ENCODE measurements around the gene CCDC97. TPM values are rescaled to one million over a fixed set of nuclear protein-coding genes. Genes with fewer than 3 reads are reported as not detected.
"Not testable (repeated sequence)": the region's sequence is repeated elsewhere in the genome, so short reads cannot be mapped to it uniquely, and the experiment has no call there.

Gene CCDC97
- total and polyA plus RNA-seq, 8 donors = 25.3 to 36.9 (median 31.9) TPM

GRCh38 chr19:41363753-41364523, 54.0 kb downstream of the CCDC97 start, which contains the start of gene B9D2:
B9D2 (minus strand) TSS chr19:41364149; CDS start chr19:41363519, 630 bp downstream.
- intact Hi-C loops (cut with DNase I) = no loop called here
- ATAC-seq (peak; percentile 94), DNase-seq (peak; percentile 97 to 99 (median 99))
- Histone ChIP-seq H3K27ac (peak within 1 kb of the TSS; percentile 98 to 99), H3K36me3 (no peaks in the 10 kb centered on the region), H3K27me3 (no peaks in the 10 kb centered on the region), H3K4me1 (peaks cover 17 to 59% of the 10 kb centered on the region in 2 donors), H3K4me3 (peak within 1 kb of the TSS; percentile 53 to 58), H3K9me3 (no peaks in the 10 kb centered on the region)
- TF ChIP-seq, protein P1, sequence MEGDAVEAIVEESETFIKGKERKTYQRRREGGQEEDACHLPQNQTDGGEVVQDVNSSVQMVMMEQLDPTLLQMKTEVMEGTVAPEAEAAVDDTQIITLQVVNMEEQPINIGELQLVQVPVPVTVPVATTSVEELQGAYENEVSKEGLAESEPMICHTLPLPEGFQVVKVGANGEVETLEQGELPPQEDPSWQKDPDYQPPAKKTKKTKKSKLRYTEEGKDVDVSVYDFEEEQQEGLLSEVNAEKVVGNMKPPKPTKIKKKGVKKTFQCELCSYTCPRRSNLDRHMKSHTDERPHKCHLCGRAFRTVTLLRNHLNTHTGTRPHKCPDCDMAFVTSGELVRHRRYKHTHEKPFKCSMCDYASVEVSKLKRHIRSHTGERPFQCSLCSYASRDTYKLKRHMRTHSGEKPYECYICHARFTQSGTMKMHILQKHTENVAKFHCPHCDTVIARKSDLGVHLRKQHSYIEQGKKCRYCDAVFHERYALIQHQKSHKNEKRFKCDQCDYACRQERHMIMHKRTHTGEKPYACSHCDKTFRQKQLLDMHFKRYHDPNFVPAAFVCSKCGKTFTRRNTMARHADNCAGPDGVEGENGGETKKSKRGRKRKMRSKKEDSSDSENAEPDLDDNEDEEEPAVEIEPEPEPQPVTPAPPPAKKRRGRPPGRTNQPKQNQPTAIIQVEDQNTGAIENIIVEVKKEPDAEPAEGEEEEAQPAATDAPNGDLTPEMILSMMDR (IDR thresholded peaks at IDR 0.05) = no peak

GRCh38 chr19:41364524-41365391, 54.8 kb downstream of the CCDC97 start:
- Histone ChIP-seq H3K36me3 (no peaks in the 10 kb centered on the region), H3K27me3 (no peaks in the 10 kb centered on the region), H3K4me1 (peaks cover 17 to 67% of the 10 kb centered on the region in 2 donors), H3K4me3 (peak overlapping the region; percentile 53 to 58), H3K9me3 (no peaks in the 10 kb centered on the region), H3K27ac (peak overlapping the region; percentile 98 to 99)
- TF ChIP-seq, protein P1 (IDR thresholded peaks at IDR 0.05) = no peak
- no peak for DNase-seq
- intact Hi-C loops (cut with DNase I) = no loop called here
- ATAC-seq = no peak

DNA sequence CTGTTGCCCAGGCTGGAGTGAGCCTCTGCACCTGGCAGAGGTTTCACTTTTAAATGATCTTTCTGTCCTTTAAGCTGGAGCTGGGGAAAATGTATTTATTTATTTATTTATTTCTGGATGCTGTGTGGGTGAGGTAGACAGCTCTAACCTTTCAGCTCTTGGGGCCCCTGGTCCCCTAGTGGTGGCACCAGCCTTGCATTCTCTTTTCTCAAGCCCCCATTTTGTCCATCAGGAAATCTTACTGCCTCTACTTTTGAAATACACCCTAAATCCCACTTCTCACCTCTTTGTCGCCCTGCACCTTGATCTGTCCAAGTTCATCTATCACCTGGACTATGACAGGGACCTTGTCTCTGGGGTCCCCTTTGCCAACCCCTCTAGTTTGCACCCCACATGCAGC, 56.1 kb downstream of the CCDC97 start:
- no peaks in the 10 kb centered on the region for H3K27me3 ChIP-seq
- H3K36me3 ChIP-seq = no peaks in the 10 kb centered on the region
- TF ChIP-seq, protein P1 (IDR thresholded peaks at IDR 0.05) = no peak
- no peak overlapping the region for H3K4me3 ChIP-seq
- no peak for DNase-seq
- peaks cover 17 to 71% of the 10 kb centered on the region in 2 donors for H3K4me1 ChIP-seq
- intact Hi-C loops (cut with DNase I) = no loop called here
- no peaks in the 10 kb centered on the region for H3K9me3 ChIP-seq
- ATAC-seq = no peak
- peak overlapping the region in 1 of 2 donors; percentile 99 for H3K27ac ChIP-seq

- peak; percentile 8 for ATAC-seq
- intact Hi-C loops (cut with DNase I) = no loop called here
- no peak for DNase-seq
- TF ChIP-seq, protein P1 (IDR thresholded peaks at IDR 0.05) = no peak
- Histone ChIP-seq H3K4me1 (peaks cover 16 to 63% of the 10 kb centered on the region in 2 donors), H3K9me3 (no peaks in the 10 kb centered on the region), H3K4me3 (no peak overlapping the region), H3K27ac (peak overlapping the region; percentile 56 to 90), H3K27me3 (no peaks in the 10 kb centered on the region), H3K36me3 (no peaks in the 10 kb centered on the region)
Measured at GRCh38 chr19:41367848-41368301, 57.9 kb downstream of the CCDC97 start.

- no peaks in the 10 kb centered on the region for H3K27me3 ChIP-seq
- H3K4me3 ChIP-seq = no peak overlapping the region
- no peaks in the 10 kb centered on the region for H3K36me3 ChIP-seq
- ATAC-seq (no peak), DNase-seq (no peak)
- no peaks in the 10 kb centered on the region for H3K9me3 ChIP-seq
- H3K27ac ChIP-seq = no peak overlapping the region
- intact Hi-C loops (cut with DNase I) = no loop called here
- peaks cover 12 to 61% of the 10 kb centered on the region in 2 donors for H3K4me1 ChIP-seq
- TF ChIP-seq, protein P1 (IDR thresholded peaks at IDR 0.05) = no peak
Measured at GRCh38 chr19:41369769-41370168, 59.8 kb downstream of the CCDC97 start.

- H3K4me3 ChIP-seq; ATAC-seq; H3K27ac ChIP-seq; intact Hi-C loops (cut with DNase I); H3K27me3 ChIP-seq; H3K9me3 ChIP-seq; H3K36me3 ChIP-seq; DNase-seq: not testable (repeated sequence)
- H3K4me1 ChIP-seq = peaks cover 9 to 56% of the 10 kb centered on the region in 2 donors
Measured at GRCh38 chr19:41371119-41371518, 61.1 kb downstream of the CCDC97 start.

All from left lung (tissue), 10 donors.